Glutamatergic neuron (in vitro differentiated cells): ENCODE measurements around the gene STK10. TPM values are rescaled to one million over a fixed set of nuclear protein-coding genes. Genes with fewer than 3 reads are reported as not detected.

ENCODE experiments used
- DNase-seq: peaks from one replicate; pipeline ENCODE4 v3.0.0; 2022
- H3K27ac Mint-ChIP-seq: one replicate; pipeline ENCODE4 v1.8.0; 2020; ENCODE audit warnings: mild to moderate bottlenecking, mixed read lengths, inconsistent platforms; ENCODE audit not compliant: unreplicated experiment
- H3K27me3 Mint-ChIP-seq: one replicate; pipeline ENCODE4 v1.8.0; 2020; ENCODE audit warnings: mild to moderate bottlenecking, moderate library complexity, mixed read lengths, inconsistent platforms; ENCODE audit not compliant: unreplicated experiment
- H3K36me3 Mint-ChIP-seq: one replicate; pipeline ENCODE4 v1.8.0; 2020; ENCODE audit warnings: mild to moderate bottlenecking, mixed read lengths, inconsistent platforms; ENCODE audit not compliant: unreplicated experiment
- H3K4me1 Mint-ChIP-seq: one replicate; pipeline ENCODE4 v1.8.0; 2020; ENCODE audit warnings: mild to moderate bottlenecking, low read depth, mixed read lengths, inconsistent platforms; ENCODE audit not compliant: unreplicated experiment
- H3K4me3 Mint-ChIP-seq: one replicate; pipeline ENCODE4 v1.8.0; 2020; ENCODE audit warnings: mild to moderate bottlenecking, mixed read lengths, inconsistent platforms; ENCODE audit not compliant: unreplicated experiment
- H3K9me3 Mint-ChIP-seq: one replicate; pipeline ENCODE4 v1.8.0; 2020; ENCODE audit warnings: mild to moderate bottlenecking, moderate library complexity, mixed read lengths, inconsistent platforms; ENCODE audit not compliant: unreplicated experiment
- total RNA-seq: library from RNA; stranded (reverse); fragmentation: NEBNext Ultra II Directional; extraction: Animal tissue kit (Norgen Biotek cat#: 25700); gene quantifications from one replicate; pipeline ENCODE4 v1.2.1, GENCODE V29; 2021; ENCODE audit not compliant: unreplicated experiment
- TF ChIP-seq, protein P1 (sequence below): fragments of 200-600 bp; sonication (generic); IDR thresholded peaks from one replicate; pipeline ENCODE4 v1.5.0; 2021; ENCODE audit not compliant: partially characterized antibody, unreplicated experiment

STK10 gene
- total RNA-seq, 1 donor from 2014 or later = 84.7 TPM

DNA sequence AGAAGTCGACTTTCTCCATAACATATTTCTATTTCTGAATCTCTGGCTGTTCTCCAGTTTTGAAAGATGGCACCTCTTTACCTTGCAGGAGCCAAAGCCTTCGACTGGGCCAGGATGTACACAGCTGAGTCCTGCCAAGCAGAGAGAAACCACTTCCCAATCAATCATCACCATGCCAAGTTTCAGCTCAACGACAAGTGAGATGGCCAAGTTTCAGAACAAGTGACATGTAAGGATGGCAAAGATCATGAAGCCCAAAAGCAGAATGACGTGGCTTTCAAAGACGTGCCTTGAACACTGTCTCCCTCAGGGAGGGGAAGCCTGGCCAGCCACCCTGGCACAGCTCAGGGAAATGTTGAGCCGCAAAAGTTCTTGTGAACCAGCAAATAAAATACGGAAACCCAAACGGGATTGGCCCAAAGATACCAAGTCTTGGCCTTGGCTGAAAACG, 17.7 kb downstream of the STK10 start:
- DNase-seq = no peak

DNA sequence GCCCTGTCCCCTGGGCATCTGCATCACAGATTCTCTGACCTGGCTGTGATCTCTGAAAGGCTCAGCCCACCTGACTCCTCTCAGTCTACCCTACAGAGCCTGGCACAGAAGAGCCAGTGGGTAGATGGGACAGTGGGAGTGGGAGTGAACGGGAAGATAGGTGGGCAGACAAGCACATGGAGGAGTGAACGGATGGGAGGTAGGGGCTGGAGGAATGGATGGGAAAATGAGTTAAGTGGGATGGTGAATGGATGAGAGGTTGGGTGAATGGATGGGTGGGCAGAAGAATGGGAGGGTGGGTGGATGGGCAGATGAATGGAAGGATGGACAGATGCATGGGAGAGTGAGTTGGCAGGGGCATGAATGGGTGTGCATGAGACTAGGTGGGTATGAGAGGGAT, 18.8 kb downstream of the STK10 start:
- DNase-seq = no peak
- TF ChIP-seq, protein P1, sequence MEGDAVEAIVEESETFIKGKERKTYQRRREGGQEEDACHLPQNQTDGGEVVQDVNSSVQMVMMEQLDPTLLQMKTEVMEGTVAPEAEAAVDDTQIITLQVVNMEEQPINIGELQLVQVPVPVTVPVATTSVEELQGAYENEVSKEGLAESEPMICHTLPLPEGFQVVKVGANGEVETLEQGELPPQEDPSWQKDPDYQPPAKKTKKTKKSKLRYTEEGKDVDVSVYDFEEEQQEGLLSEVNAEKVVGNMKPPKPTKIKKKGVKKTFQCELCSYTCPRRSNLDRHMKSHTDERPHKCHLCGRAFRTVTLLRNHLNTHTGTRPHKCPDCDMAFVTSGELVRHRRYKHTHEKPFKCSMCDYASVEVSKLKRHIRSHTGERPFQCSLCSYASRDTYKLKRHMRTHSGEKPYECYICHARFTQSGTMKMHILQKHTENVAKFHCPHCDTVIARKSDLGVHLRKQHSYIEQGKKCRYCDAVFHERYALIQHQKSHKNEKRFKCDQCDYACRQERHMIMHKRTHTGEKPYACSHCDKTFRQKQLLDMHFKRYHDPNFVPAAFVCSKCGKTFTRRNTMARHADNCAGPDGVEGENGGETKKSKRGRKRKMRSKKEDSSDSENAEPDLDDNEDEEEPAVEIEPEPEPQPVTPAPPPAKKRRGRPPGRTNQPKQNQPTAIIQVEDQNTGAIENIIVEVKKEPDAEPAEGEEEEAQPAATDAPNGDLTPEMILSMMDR = no peak
- H3K9me3 Mint-ChIP-seq = peaks cover 3% of the 10 kb centered on the region
- H3K4me1 Mint-ChIP-seq = peaks cover 27% of the 10 kb centered on the region
- no peaks in the 10 kb centered on the region for H3K36me3 Mint-ChIP-seq
- H3K27ac Mint-ChIP-seq = peak overlapping the region; percentile 31
- H3K27me3 Mint-ChIP-seq = peaks cover 6% of the 10 kb centered on the region
- H3K4me3 Mint-ChIP-seq = no peak overlapping the region

More for the DNA sequence above, 17.7 kb downstream of the STK10 start:
- TF ChIP-seq, protein P1 = no peak
- Mint-ChIP-seq H3K36me3 (no peaks in the 10 kb centered on the region), H3K9me3 (peaks cover 3% of the 10 kb centered on the region), H3K27me3 (peaks cover 9% of the 10 kb centered on the region), H3K27ac (no peak overlapping the region), H3K4me3 (no peak overlapping the region), H3K4me1 (peaks cover 28% of the 10 kb centered on the region)

DNA sequence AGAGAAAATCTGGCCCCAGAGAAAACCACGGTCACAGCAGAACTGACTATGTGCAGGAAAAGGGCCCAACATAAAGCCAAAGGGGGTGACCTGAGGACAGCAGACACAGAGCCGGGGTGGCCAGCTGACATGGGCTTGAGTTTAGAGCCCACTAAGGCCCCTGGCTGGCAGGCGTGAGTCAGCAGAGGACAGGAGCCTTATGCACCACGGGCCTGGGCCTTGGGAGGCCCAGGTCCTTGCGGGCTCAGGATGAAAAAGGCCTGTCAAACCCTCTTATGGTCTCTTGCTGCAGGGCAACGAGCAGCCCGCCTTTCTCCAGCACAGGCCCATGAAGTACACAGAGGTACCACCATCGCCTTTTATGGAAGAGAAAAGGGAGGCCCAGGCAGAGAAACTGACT, 19.7 kb downstream of the STK10 start:
- no peak for DNase-seq
- TF ChIP-seq, protein P1 = no peak
- H3K9me3 Mint-ChIP-seq = peaks cover 3% of the 10 kb centered on the region
- H3K27ac Mint-ChIP-seq = peak overlapping the region; percentile 76
- no peaks in the 10 kb centered on the region for H3K36me3 Mint-ChIP-seq
- peaks cover 27% of the 10 kb centered on the region for H3K4me1 Mint-ChIP-seq
- peak overlapping the region; percentile 27 for H3K4me3 Mint-ChIP-seq
- peaks cover 6% of the 10 kb centered on the region for H3K27me3 Mint-ChIP-seq

DNA sequence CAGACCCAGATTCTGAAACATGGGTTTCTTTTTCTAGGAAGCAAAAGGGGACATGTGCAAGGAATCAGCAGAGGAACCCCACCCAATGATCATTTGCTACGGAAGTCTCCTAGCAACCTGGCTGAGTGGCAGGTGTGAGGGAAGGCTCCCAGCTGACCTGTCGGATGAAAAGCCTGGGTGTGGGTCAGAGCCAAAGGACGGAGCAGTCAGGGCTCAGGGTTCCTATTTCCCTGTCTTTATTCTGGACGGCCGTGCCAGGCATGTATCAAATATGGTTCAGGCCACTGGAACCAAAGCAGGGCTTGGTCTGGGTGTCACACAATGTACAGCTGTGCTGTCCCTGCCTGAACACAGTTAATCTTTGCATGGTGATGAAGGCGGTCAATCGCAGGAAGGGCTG, 20.1 kb downstream of the STK10 start:
- Mint-ChIP-seq H3K27me3 (peaks cover 7% of the 10 kb centered on the region), H3K4me3 (peak overlapping the region; percentile 27), H3K4me1 (peaks cover 26% of the 10 kb centered on the region), H3K27ac (peak overlapping the region; percentile 76), H3K36me3 (no peaks in the 10 kb centered on the region), H3K9me3 (peaks cover 3% of the 10 kb centered on the region)
- DNase-seq = no peak
- TF ChIP-seq, protein P1 = no peak

DNA sequence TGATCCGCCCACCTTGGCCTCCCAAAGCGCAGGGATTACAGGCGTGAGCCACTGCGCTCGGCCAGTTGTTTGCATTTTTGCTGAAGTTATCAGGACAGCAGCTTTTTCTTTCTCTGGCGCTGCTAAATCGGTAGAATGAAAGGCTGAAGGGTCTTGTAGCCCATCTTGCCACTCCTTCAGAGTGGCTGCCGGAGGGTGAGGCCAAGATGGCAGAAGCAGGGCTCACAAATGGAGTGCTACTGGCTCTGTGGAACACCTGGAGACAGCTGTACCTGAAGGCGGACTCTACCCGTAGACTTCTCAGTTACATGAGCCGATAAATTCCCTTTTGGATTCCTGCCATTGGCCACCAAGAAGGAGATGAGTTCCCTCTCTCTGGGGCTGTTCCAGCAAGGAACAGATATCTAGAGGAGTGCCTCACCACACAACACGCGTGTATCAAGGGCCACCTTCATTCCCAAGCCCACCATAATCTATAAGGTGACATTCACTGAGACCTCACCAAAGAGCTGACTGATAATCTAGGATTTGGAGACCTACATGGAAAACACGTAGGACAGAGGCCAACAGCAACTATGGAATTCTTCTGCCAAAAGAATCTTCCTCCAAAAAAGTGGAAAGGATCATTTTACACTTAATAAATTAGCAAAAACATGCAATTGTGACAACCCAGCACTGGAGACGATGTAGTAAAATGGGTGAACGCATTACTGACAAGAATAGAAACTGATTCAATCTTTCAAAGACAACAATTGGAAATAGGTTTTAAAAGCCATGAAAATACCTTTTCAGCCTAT, 21.8 kb downstream of the STK10 start:
- H3K27ac Mint-ChIP-seq = no peak overlapping the region
- no peak for DNase-seq
- TF ChIP-seq, protein P1 = no peak
- H3K27me3 Mint-ChIP-seq = peaks cover 7% of the 10 kb centered on the region
- H3K36me3 Mint-ChIP-seq = no peaks in the 10 kb centered on the region
- no peak overlapping the region for H3K4me3 Mint-ChIP-seq
- H3K9me3 Mint-ChIP-seq = peaks cover 2% of the 10 kb centered on the region
- peaks cover 31% of the 10 kb centered on the region for H3K4me1 Mint-ChIP-seq
